Measurements from ENCODE around the gene LRCH4. TPM values are rescaled to one million over a fixed set of nuclear protein-coding genes. Genes with fewer than 3 reads are reported as not detected.

The LRCH4 gene
- polyA plus RNA-seq, 1 donor (not counting 4 experiments of a cell fraction or from before 2014, with no cell fraction given) = 4.9 TPM

DNA sequence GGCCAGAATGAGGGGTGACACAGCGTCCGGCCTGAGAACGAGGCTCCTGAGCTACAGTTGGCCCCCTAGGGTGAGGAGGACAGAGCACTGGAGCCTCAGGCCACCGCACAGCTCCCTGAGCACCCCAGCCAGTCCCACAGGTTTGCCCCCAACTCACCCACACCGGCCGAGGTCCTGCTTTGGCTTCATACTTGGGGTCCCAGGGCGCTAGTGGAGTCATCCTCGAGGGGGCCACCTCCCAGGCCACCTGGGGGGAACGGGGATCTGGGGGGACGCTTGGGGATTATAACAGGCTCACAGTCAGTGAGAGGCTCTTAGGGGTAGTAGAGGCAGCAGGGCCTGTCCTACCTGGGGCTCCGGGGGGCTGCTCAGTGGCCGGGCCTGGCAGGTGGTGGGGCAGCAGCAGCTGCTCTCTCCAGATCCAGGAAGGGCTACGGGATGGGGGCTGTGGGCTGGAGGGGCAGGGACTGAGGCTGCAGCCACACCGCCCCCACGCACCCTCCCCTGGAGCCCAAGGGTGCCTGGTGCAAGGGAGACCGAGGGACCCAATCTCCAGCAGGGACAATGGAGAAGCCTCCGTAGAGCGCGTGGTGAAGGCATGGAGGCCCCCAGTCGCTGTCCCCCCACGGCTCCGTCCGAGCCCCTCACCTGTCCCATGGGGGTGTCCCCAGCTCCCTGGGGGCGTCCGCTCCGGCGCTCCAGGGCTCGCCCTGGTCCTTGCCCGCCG, 12.8 kb downstream of the LRCH4 start:
- TF ChIP-seq EZH2 (IDR thresholded peaks at IDR 0.05; ENCODE audit: low read length) = no peak
- FAIRE-seq (no peak), DNase-seq (ENCODE audit: low read depth, low spot score) (no peak)
- H3K79me2 ChIP-seq (ENCODE audit: control insufficient read depth, insufficient read depth, low read length) = no peaks in the 10 kb centered on the region
- dilution Hi-C loops (cut with MboI; ENCODE audit: extremely low pct_ligation_motif_present, low sequenced_read_pairs) = no loop called here
- H3K36me3 ChIP-seq (ENCODE audit: control insufficient read depth in 2 of 2, extremely low read depth in 1 of 2, insufficient read depth in 2 of 2, low read length in 2 of 2) = peaks cover 0 to 19% of the 10 kb centered on the region in 2 experiments
- peaks cover 23% of the 10 kb centered on the region for H3K27me3 ChIP-seq (ENCODE audit: control insufficient read depth, extremely low read depth, insufficient read depth, low read length)
- no peak overlapping the region for H3K9ac ChIP-seq (ENCODE audit: control insufficient read depth, extremely low read depth, insufficient read depth, low read length)
- peaks cover 3% of the 10 kb centered on the region for H3K4me1 ChIP-seq (ENCODE audit: control insufficient read depth, extremely low read depth, insufficient read depth, low read length)
- H3K9me3 ChIP-seq (ENCODE audit: control insufficient read depth, low read depth, low read length) = no peaks in the 10 kb centered on the region
- H4K20me1 ChIP-seq (ENCODE audit: control insufficient read depth, extremely low read depth, insufficient read depth, low read length) = no peaks in the 10 kb centered on the region
- no peaks in the 10 kb centered on the region for H3K9me1 ChIP-seq (ENCODE audit: control insufficient read depth, extremely low read depth, insufficient read depth, low read length)
- no peak overlapping the region for H3K27ac ChIP-seq (ENCODE audit: control insufficient read depth, insufficient read depth, low read length)
- H3K4me2 ChIP-seq (ENCODE audit: control insufficient read depth, extremely low read depth, insufficient read depth, low read depth, low read length) = no peak overlapping the region
- H2AFZ ChIP-seq (ENCODE audit: control insufficient read depth, low read length) = no peak overlapping the region
- H3K4me3 ChIP-seq (ENCODE audit: control insufficient read depth in 2 of 3, extremely low read depth in 1 of 3, insufficient read depth in 2 of 3, low read depth in 1 of 3, low read length in 3 of 3) = no peak overlapping the region

DNA sequence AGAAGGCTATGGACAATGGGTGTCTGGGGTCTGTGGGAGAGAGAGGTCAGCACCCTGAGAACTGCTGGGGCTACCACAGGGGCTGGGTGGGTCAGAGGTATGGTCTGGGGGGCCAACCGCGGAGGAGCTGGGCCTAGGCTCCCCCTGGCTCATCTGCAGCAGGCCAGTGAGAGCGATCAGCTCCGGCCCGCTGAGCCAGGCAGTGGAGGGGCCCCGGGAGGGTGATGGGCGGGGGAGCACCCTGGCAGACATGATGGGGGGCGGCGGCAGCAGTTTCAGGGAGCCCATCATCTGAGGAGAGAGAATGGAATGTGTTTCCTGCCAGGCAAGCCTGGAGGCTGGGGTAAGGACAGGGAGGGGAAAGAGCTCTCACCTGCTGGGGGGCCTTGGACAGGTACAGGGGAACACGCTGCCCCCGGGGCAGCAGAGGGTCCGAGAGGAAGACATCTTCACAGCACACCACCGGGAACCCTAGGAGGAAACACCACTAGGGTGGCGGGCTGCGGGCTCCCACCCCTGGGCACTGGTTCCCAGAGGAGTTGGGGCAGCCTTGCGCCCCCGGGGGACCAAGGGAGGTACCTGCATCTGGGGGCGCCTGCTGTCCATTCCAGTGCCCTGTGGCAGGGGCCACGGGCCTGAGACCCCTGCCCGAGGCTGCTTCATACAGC, 13.5 kb downstream of the LRCH4 start:
- dilution Hi-C loops (cut with MboI; ENCODE audit: extremely low pct_ligation_motif_present, low sequenced_read_pairs) = no loop called here
- Histone ChIP-seq H3K27ac (ENCODE audit: control insufficient read depth, insufficient read depth, low read length) (no peak overlapping the region), H3K4me1 (ENCODE audit: control insufficient read depth, extremely low read depth, insufficient read depth, low read length) (peaks cover 3% of the 10 kb centered on the region), H3K9me1 (ENCODE audit: control insufficient read depth, extremely low read depth, insufficient read depth, low read length) (no peaks in the 10 kb centered on the region), H4K20me1 (ENCODE audit: control insufficient read depth, extremely low read depth, insufficient read depth, low read length) (no peaks in the 10 kb centered on the region), H3K79me2 (ENCODE audit: control insufficient read depth, insufficient read depth, low read length) (no peaks in the 10 kb centered on the region), H3K36me3 (ENCODE audit: control insufficient read depth in 2 of 2, extremely low read depth in 1 of 2, insufficient read depth in 2 of 2, low read length in 2 of 2) (peaks cover 0 to 13% of the 10 kb centered on the region in 2 experiments), H3K9me3 (ENCODE audit: control insufficient read depth, low read depth, low read length) (no peaks in the 10 kb centered on the region), H3K4me3 (ENCODE audit: control insufficient read depth in 2 of 3, extremely low read depth in 1 of 3, insufficient read depth in 2 of 3, low read depth in 1 of 3, low read length in 3 of 3) (no peak overlapping the region), H3K27me3 (ENCODE audit: control insufficient read depth, extremely low read depth, insufficient read depth, low read length) (peaks cover 23% of the 10 kb centered on the region), H2AFZ (ENCODE audit: control insufficient read depth, low read length) (no peak overlapping the region), H3K9ac (ENCODE audit: control insufficient read depth, extremely low read depth, insufficient read depth, low read length) (no peak overlapping the region), H3K4me2 (ENCODE audit: control insufficient read depth, extremely low read depth, insufficient read depth, low read depth, low read length) (no peak overlapping the region)
- FAIRE-seq = no peak
- DNase-seq (ENCODE audit: low read depth, low spot score) = no peak
- TF ChIP-seq, protein P1, sequence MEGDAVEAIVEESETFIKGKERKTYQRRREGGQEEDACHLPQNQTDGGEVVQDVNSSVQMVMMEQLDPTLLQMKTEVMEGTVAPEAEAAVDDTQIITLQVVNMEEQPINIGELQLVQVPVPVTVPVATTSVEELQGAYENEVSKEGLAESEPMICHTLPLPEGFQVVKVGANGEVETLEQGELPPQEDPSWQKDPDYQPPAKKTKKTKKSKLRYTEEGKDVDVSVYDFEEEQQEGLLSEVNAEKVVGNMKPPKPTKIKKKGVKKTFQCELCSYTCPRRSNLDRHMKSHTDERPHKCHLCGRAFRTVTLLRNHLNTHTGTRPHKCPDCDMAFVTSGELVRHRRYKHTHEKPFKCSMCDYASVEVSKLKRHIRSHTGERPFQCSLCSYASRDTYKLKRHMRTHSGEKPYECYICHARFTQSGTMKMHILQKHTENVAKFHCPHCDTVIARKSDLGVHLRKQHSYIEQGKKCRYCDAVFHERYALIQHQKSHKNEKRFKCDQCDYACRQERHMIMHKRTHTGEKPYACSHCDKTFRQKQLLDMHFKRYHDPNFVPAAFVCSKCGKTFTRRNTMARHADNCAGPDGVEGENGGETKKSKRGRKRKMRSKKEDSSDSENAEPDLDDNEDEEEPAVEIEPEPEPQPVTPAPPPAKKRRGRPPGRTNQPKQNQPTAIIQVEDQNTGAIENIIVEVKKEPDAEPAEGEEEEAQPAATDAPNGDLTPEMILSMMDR (optimal IDR thresholded peaks at IDR 0.05 in 1 of 3, IDR thresholded peaks at IDR 0.05 in 1 of 3, conservative IDR thresholded peaks at IDR 0.05 in 1 of 3; ENCODE audit: extremely low read depth in 1 of 3, insufficient read depth in 2 of 3, low read length in 3 of 3) = no peak
- TF ChIP-seq EZH2 (IDR thresholded peaks at IDR 0.05; ENCODE audit: low read length) = no peak

Data from keratinocyte (primary cell).